GM12874 (cell line): ENCODE results near the gene PLOD1.

Experiments used
- CTCF ChIP-seq: IDR thresholded peaks from 2 replicates; pipeline ENCODE4 v1.5.1; 2011; ENCODE audit warnings: low read depth, mild to moderate bottlenecking, control low read depth, low read length, moderate library complexity; ENCODE audit not compliant: insufficient read depth

PLOD1 gene

GRCh38 chr1:11934302-11935056 is at the start of gene PLOD1:
TSS of gene PLOD1 (plus strand) at chr1:11934717. CDS start at chr1:11934780, 63 bp downstream.
- no peak for TF ChIP-seq CTCF

GRCh38 chr1:11885916-11886315 is 48.6 kb upstream of the PLOD1 start:
- no peak for TF ChIP-seq CTCF

GRCh38 chr1:11886986-11887665 is 47.4 kb upstream of the PLOD1 start:
- TF ChIP-seq CTCF = no peak

- no peak for TF ChIP-seq CTCF
Measured at GRCh38 chr1:11887666-11888007, 46.9 kb upstream of the PLOD1 start.

- no peak for TF ChIP-seq CTCF
Measured at GRCh38 chr1:11888206-11888876, 46.2 kb upstream of the PLOD1 start.

GRCh38 chr1:11888877-11889208 is 45.7 kb upstream of the PLOD1 start:
- no peak for TF ChIP-seq CTCF

- TF ChIP-seq CTCF = no peak
Measured at GRCh38 chr1:11891433-11892186, 42.9 kb upstream of the PLOD1 start.
